HG03139 (cell line): ENCODE results near the gene SAMD13.

Experiments
- ATAC-seq: cut with Tn5 transposase; IDR thresholded peaks from one replicate; pipeline ENCODE4 v1.9.1; 2021; ENCODE audit not compliant: unreplicated experiment

The SAMD13 gene

GRCh38 chr1:84370266-84370665, 68.8 kb downstream of the SAMD13 start:
- ATAC-seq, result no peak

GRCh38 chr1:84370831-84371394, 69.4 kb downstream of the SAMD13 start:
- ATAC-seq, result no peak

GRCh38 chr1:84373436-84374141, 72.1 kb downstream of the SAMD13 start:
- no peak for ATAC-seq

- no peak for ATAC-seq
Measured at GRCh38 chr1:84374991-84375696, 73.6 kb downstream of the SAMD13 start.

- no peak for ATAC-seq
Measured at GRCh38 chr1:84376000-84376910, 74.7 kb downstream of the SAMD13 start.

GRCh38 chr1:84377480-84378095, 76.1 kb downstream of the SAMD13 start:
- ATAC-seq, result no peak

GRCh38 chr1:84379138-84379916, 77.8 kb downstream of the SAMD13 start:
- ATAC-seq, result no peak

GRCh38 chr1:84379917-84380180, 78.3 kb downstream of the SAMD13 start:
- no peak for ATAC-seq

- no peak for ATAC-seq
Measured at GRCh38 chr1:84382127-84382526, 80.6 kb downstream of the SAMD13 start.

GRCh38 chr1:84385347-84385746, 83.8 kb downstream of the SAMD13 start:
- ATAC-seq, result no peak

- ATAC-seq, result no peak
Measured at GRCh38 chr1:84386716-84387479, 85.4 kb downstream of the SAMD13 start.

GRCh38 chr1:84387480-84388163, 86.1 kb downstream of the SAMD13 start:
- ATAC-seq, result no peak

- ATAC-seq, result no peak
Measured at GRCh38 chr1:84390226-84390625, 88.7 kb downstream of the SAMD13 start.

GRCh38 chr1:84398175-84399155, 97.0 kb downstream of the SAMD13 start, which contains the start of gene DNASE2B:
Gene DNASE2B (plus strand): TSS chr1:84398484. CDS start chr1:84398565, 81 bp downstream.
- ATAC-seq, result no peak
